HG03442 (cell line): ENCODE data around the gene OR2F2.

ENCODE experiments used
- ATAC-seq: cut with Tn5 transposase; IDR thresholded peaks from one replicate; pipeline ENCODE4 v1.9.1; 2021; ENCODE audit warnings: mild to moderate bottlenecking, moderate library complexity; ENCODE audit not compliant: unreplicated experiment

The OR2F2 gene

GRCh38 chr7:143975617-143976016, 40.6 kb downstream of the OR2F2 start:
- no peak for ATAC-seq

- no peak for ATAC-seq
These were observed 43.6 kb downstream of the OR2F2 start for GRCh38 chr7:143978585-143978984.

GRCh38 chr7:143979359-143979758, 44.3 kb downstream of the OR2F2 start:
- no peak for ATAC-seq

- ATAC-seq, result no peak
These were observed 45.0 kb downstream of the OR2F2 start for GRCh38 chr7:143979998-143980397.

- no peak for ATAC-seq
These were observed 45.9 kb downstream of the OR2F2 start for GRCh38 chr7:143980746-143981510.

GRCh38 chr7:143983960-143984359, 48.9 kb downstream of the OR2F2 start:
- ATAC-seq, result no peak
